BLaER1 (cell line): ENCODE results near the gene PHKB.

Experiments
- H3K27ac ChIP-seq: shearing (Covaris generic); formaldehyde crosslinking; 2 replicates; pipeline ENCODE4 v1.8.1; 2022
- H3K27me3 ChIP-seq: shearing (Covaris generic); formaldehyde crosslinking; 2 replicates; pipeline ENCODE4 v1.8.1; 2022
- H3K36me3 ChIP-seq: shearing (Covaris generic); formaldehyde crosslinking; 2 replicates; pipeline ENCODE4 v1.8.1; 2022
- H3K4me1 ChIP-seq: shearing (Covaris generic); formaldehyde crosslinking; 2 replicates; pipeline ENCODE4 v1.8.1; 2022
- H3K4me2 ChIP-seq: shearing (Covaris generic); formaldehyde crosslinking; 2 replicates; pipeline ENCODE4 v1.8.1; 2022
- H3K4me3 ChIP-seq: shearing (Covaris generic); formaldehyde crosslinking; 2 replicates; pipeline ENCODE4 v1.8.1; 2022
- H3K9ac ChIP-seq: shearing (Covaris generic); formaldehyde crosslinking; 2 replicates; pipeline ENCODE4 v1.8.1; 2022
- H3K9me3 ChIP-seq: shearing (Covaris generic); formaldehyde crosslinking; 2 replicates; pipeline ENCODE4 v1.8.1; 2022
- H4K20me1 ChIP-seq: shearing (Covaris generic); formaldehyde crosslinking; 2 replicates; pipeline ENCODE4 v1.8.1; 2022
- Cebpa-rat ChIP-seq: shearing (Covaris generic); IDR thresholded peaks from 2 replicates; pipeline ENCODE4 v1.8.1; 2022

Gene PHKB

DNA sequence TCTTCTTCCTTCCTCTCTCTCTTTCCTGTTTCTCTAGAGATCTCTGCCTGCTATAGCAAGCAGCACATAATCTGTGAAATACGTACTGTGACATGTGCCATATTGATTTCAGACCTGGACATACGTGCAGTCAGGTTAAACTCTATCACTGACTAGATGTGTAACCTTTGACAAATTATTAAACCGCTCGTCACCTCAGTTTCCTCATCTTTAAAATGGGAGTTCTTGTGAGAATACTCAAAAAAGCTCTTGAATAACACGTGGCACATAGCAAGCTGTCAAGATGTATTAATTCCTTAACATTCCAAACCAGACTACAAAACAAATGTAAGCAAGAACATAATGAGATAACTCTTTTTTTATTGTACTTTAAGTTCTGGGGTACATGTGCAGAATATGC, 170.0 kb downstream of the PHKB start:
- Histone ChIP-seq H3K27me3 (no peaks in the 10 kb centered on the region), H3K4me3 (no peak overlapping the region), H3K36me3 (peaks cover 63% of the 10 kb centered on the region), H3K4me1 (no peaks in the 10 kb centered on the region), H3K27ac (no peak overlapping the region), H4K20me1 (no peaks in the 10 kb centered on the region), H3K9me3 (peaks cover 12% of the 10 kb centered on the region), H3K4me2 (no peak overlapping the region), H3K9ac (no peak overlapping the region)
- TF ChIP-seq Cebpa-rat: no peak

DNA sequence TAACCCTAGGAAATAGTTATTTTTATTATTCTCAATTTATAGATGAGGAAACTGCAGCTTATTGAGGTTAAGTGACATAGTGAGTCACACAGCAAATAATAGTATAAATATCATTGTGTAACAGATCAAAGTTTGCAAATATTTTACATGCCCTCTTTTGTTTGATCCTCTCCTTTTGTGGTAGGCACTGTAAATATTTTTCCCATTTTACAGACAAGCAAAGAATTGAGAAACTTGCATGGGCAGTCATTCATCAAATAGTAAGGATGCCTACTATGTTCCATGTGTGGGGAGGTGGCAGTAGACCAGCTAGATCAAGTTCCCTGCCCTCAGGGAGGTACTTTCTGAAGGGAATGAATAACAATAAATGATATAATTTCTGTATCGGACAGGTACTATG, 173.0 kb downstream of the PHKB start:
- no peak for TF ChIP-seq Cebpa-rat
- H4K20me1 ChIP-seq: no peaks in the 10 kb centered on the region
- H3K4me1 ChIP-seq: no peaks in the 10 kb centered on the region
- H3K36me3 ChIP-seq: peaks cover 60% of the 10 kb centered on the region
- 0 out of 2 replicates have a peak, but pooled peaks cover 4% of the 10 kb centered on the region for H3K9me3 ChIP-seq
- H3K4me2 ChIP-seq: no peak overlapping the region
- no peak overlapping the region for H3K9ac ChIP-seq
- H3K4me3 ChIP-seq: no peak overlapping the region
- no peak overlapping the region for H3K27ac ChIP-seq
- H3K27me3 ChIP-seq: no peaks in the 10 kb centered on the region

GRCh38 chr16:47634727-47635126, 173.6 kb downstream of the PHKB start:
- Histone ChIP-seq H3K36me3 (peaks cover 60% of the 10 kb centered on the region), H3K27ac (no peak overlapping the region)

DNA sequence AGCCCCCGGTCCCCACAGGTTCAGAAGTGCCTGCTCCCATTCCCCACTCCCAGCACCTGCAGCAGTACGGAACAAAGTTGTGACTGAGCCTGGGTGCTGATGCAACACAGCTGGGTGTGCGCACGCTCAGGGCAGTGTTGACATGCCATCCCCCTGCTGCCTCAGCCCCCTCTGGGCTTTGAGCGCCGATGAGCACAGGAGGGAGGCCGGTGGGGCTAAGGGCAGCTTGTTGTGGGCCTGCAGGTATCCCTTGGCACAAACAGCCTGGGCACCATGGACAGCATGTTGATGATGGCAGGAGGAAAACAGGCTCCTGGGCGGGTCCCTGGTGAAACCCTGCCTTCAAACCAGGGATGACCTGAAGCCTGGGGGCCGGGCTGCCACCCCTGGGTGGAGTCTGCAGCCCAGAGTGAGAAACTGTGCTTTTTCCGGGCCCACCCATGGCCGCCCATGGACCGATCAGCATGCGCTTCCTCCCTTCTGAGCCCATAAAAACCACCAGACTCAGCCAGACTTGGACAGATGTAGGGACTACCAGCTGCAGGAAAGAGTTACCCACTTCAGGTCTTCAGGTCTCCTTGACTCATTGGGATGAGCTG, 175.5 kb downstream of the PHKB start:
- TF ChIP-seq Cebpa-rat: no peak
- Histone ChIP-seq H3K36me3 (peaks cover 57% of the 10 kb centered on the region), H3K4me2 (no peak overlapping the region), H3K27ac (no peak overlapping the region), H3K4me1 (no peaks in the 10 kb centered on the region), H3K27me3 (no peaks in the 10 kb centered on the region), H3K4me3 (no peak overlapping the region), H3K9ac (no peak overlapping the region), H3K9me3 (0 out of 2 replicates have a peak, but pooled peaks cover 4% of the 10 kb centered on the region), H4K20me1 (no peaks in the 10 kb centered on the region)

More at GRCh38 chr16:47634727-47635126, 173.6 kb downstream of the PHKB start:
- H3K9me3 ChIP-seq: 0 out of 2 replicates have a peak, but pooled peaks cover 4% of the 10 kb centered on the region
- no peaks in the 10 kb centered on the region for H3K4me1 ChIP-seq
- no peak overlapping the region for H3K4me3 ChIP-seq
- no peaks in the 10 kb centered on the region for H3K27me3 ChIP-seq
- no peak for TF ChIP-seq Cebpa-rat
- no peak overlapping the region for H3K4me2 ChIP-seq
- no peaks in the 10 kb centered on the region for H4K20me1 ChIP-seq
- H3K9ac ChIP-seq: no peak overlapping the region

- no peak overlapping the region for H3K4me2 ChIP-seq
- H3K4me1 ChIP-seq: no peaks in the 10 kb centered on the region
- no peaks in the 10 kb centered on the region for H4K20me1 ChIP-seq
- TF ChIP-seq Cebpa-rat: no peak
- H3K9me3 ChIP-seq: 0 out of 2 replicates have a peak, but pooled peaks cover 4% of the 10 kb centered on the region
- H3K27ac ChIP-seq: no peak overlapping the region
- no peak overlapping the region for H3K9ac ChIP-seq
- H3K36me3 ChIP-seq: peaks cover 65% of the 10 kb centered on the region
- no peaks in the 10 kb centered on the region for H3K27me3 ChIP-seq
- no peak overlapping the region for H3K4me3 ChIP-seq
These were observed 177.0 kb downstream of the PHKB start for GRCh38 chr16:47638175-47638574.

- H3K4me1 ChIP-seq: peaks cover 15% of the 10 kb centered on the region
- no peaks in the 10 kb centered on the region for H4K20me1 ChIP-seq
- peaks cover 55% of the 10 kb centered on the region for H3K36me3 ChIP-seq
- no peaks in the 10 kb centered on the region for H3K27me3 ChIP-seq
- H3K4me3 ChIP-seq: no peak overlapping the region
- 0 out of 2 replicates have a peak, but pooled peaks cover 4% of the 10 kb centered on the region for H3K9me3 ChIP-seq
- H3K27ac ChIP-seq: no peak overlapping the region
- no peak for TF ChIP-seq Cebpa-rat
- no peak overlapping the region for H3K9ac ChIP-seq
- no peak overlapping the region for H3K4me2 ChIP-seq
These were observed 179.5 kb downstream of the PHKB start for GRCh38 chr16:47640661-47641060.

DNA sequence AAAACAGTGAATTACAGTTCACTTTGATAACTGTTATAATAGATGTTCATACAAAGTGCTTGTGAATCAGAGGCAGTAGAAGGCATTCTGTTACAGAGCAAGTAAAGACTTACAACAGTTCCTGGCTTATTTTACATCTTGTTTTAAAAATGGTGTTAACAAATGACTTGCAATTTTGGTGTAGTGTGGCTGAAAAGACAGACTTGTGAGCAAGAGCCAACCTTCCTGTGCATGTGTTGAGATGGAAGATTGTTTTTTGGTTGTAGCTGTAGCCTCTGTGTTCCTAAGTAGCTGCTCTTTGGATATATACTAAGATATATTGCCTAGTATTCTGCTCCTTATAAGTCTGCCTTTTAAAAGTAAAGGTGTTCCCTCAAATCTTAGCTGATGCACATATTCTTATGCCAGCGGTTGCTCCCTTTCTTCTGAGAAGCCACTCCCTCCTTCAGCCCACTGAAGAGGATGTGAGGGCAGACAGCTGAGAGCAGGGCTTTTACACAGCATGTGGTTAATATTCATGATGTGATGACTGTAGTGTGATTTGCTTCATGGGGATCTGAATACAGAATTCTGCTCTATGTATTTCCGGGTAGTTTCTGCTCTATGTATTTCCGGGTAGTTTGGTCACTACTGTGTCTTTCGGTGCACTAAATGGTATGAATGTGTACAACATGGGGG, 182.3 kb downstream of the PHKB start:
- Histone ChIP-seq H3K4me3 (no peak overlapping the region), H3K36me3 (peaks cover 51% of the 10 kb centered on the region), H3K9ac (no peak overlapping the region), H3K9me3 (no peaks in the 10 kb centered on the region), H3K4me1 (peaks cover 15% of the 10 kb centered on the region), H4K20me1 (no peaks in the 10 kb centered on the region), H3K27ac (no peak overlapping the region), H3K27me3 (no peaks in the 10 kb centered on the region), H3K4me2 (peak overlapping the region; percentile 36; the same call in 1 of the 2 replicates)
- no peak for TF ChIP-seq Cebpa-rat

GRCh38 chr16:47644166-47644565, 183.0 kb downstream of the PHKB start:
- peaks cover 55% of the 10 kb centered on the region for H3K36me3 ChIP-seq
- H3K4me2 ChIP-seq: peak overlapping the region; percentile 36
- no peaks in the 10 kb centered on the region for H4K20me1 ChIP-seq
- no peaks in the 10 kb centered on the region for H3K9me3 ChIP-seq
- H3K4me1 ChIP-seq: peaks cover 15% of the 10 kb centered on the region
- H3K27ac ChIP-seq: no peak overlapping the region
- no peak for TF ChIP-seq Cebpa-rat
- no peak overlapping the region for H3K9ac ChIP-seq
- no peak overlapping the region for H3K4me3 ChIP-seq
- no peaks in the 10 kb centered on the region for H3K27me3 ChIP-seq

- Histone ChIP-seq H3K36me3 (peaks cover 60% of the 10 kb centered on the region), H3K4me2 (no peak overlapping the region), H3K9me3 (no peaks in the 10 kb centered on the region), H3K4me1 (peaks cover 15% of the 10 kb centered on the region), H3K27me3 (no peaks in the 10 kb centered on the region), H3K27ac (no peak overlapping the region), H4K20me1 (no peaks in the 10 kb centered on the region), H3K9ac (no peak overlapping the region), H3K4me3 (no peak overlapping the region)
- no peak for TF ChIP-seq Cebpa-rat
These were observed 183.5 kb downstream of the PHKB start for GRCh38 chr16:47644661-47645060.

- Histone ChIP-seq H3K4me3 (no peak overlapping the region), H3K36me3 (peaks cover 72% of the 10 kb centered on the region), H3K9ac (no peak overlapping the region), H3K9me3 (no peaks in the 10 kb centered on the region), H3K27ac (no peak overlapping the region), H3K4me2 (no peak overlapping the region), H4K20me1 (no peaks in the 10 kb centered on the region), H3K27me3 (no peaks in the 10 kb centered on the region), H3K4me1 (peaks cover 15% of the 10 kb centered on the region)
- TF ChIP-seq Cebpa-rat: no peak
These were observed 185.8 kb downstream of the PHKB start for GRCh38 chr16:47646914-47647313.
